OCI-M2 (cell line): ENCODE results near the gene GPHN.

ENCODE experiments used
- DNase-seq: peaks from one replicate; lab custom pipeline; 2025; ENCODE audit not compliant: unreplicated experiment; lab: John Stamatoyannopoulos, UW

The GPHN gene

GRCh38 chr14:66596241-66596985 is 88.5 kb downstream of the GPHN start:
- no peak for DNase-seq

GRCh38 chr14:66600416-66600815 is 92.5 kb downstream of the GPHN start:
- no peak for DNase-seq

GRCh38 chr14:66601932-66602578 is 94.1 kb downstream of the GPHN start:
- no peak for DNase-seq

- no peak for DNase-seq
These were observed 96.0 kb downstream of the GPHN start for GRCh38 chr14:66603945-66604344.

GRCh38 chr14:66606826-66607225 is 98.9 kb downstream of the GPHN start:
- no peak for DNase-seq

GRCh38 chr14:66610154-66610563 is 102.2 kb downstream of the GPHN start:
- DNase-seq, result no peak

- no peak for DNase-seq
These were observed 105.4 kb downstream of the GPHN start for GRCh38 chr14:66613344-66613743.

- DNase-seq, result no peak
These were observed 112.0 kb downstream of the GPHN start for GRCh38 chr14:66619952-66620351.

GRCh38 chr14:66623838-66624237 is 115.9 kb downstream of the GPHN start:
- no peak for DNase-seq

GRCh38 chr14:66624336-66624937 is 116.5 kb downstream of the GPHN start:
- peak; percentile 38 for DNase-seq

- DNase-seq, result no peak
These were observed 120.7 kb downstream of the GPHN start for GRCh38 chr14:66628636-66629035.

GRCh38 chr14:66629499-66629898 is 121.6 kb downstream of the GPHN start:
- DNase-seq, result no peak

- DNase-seq, result no peak
These were observed 126.9 kb downstream of the GPHN start for GRCh38 chr14:66634876-66635275.

GRCh38 chr14:66635435-66635834 is 127.5 kb downstream of the GPHN start:
- DNase-seq, result no peak

GRCh38 chr14:66636240-66636639 is 128.3 kb downstream of the GPHN start:
- DNase-seq, result no peak

GRCh38 chr14:66638689-66639088 is 130.7 kb downstream of the GPHN start:
- no peak for DNase-seq

GRCh38 chr14:66641861-66642635 is 134.1 kb downstream of the GPHN start:
- DNase-seq, result no peak

GRCh38 chr14:66643344-66643743 is 135.4 kb downstream of the GPHN start:
- no peak for DNase-seq

- DNase-seq, result no peak
These were observed 137.8 kb downstream of the GPHN start for GRCh38 chr14:66645716-66646115.

- no peak for DNase-seq
These were observed 141.6 kb downstream of the GPHN start for GRCh38 chr14:66649498-66649897.

- no peak for DNase-seq
These were observed 142.6 kb downstream of the GPHN start for GRCh38 chr14:66650491-66650911.
